ENCODE measurements around the gene DACH1.

DACH1 gene

DNA sequence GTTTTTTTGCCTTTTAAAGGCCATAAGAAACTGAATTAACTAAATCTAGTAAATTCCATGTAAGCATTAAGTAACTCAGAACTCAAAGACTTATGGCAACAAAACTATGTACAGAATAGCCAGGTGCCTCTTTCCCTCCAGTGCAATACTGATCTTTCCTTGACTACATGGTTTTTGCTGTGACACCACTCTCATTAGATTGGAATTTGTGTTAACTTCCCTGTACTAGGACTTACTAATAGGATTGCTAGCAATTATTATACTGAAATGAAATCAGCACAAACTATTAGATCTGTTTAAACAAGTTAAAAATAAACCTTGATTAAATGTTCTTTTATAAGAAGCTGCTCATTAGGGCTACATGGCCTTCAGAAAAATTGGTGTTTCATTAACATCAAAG lies 96.3 kb downstream of the DACH1 start:
- no peak for TF ChIP-seq CTCF (conservative IDR thresholded peaks at IDR 0.05; ENCODE audit: low read depth, low read length)
- H3K4me3 ChIP-seq (ENCODE audit: low read depth, low read length): no peak overlapping the region
- no peak for DNase-seq (ENCODE audit: low read depth)

DNA sequence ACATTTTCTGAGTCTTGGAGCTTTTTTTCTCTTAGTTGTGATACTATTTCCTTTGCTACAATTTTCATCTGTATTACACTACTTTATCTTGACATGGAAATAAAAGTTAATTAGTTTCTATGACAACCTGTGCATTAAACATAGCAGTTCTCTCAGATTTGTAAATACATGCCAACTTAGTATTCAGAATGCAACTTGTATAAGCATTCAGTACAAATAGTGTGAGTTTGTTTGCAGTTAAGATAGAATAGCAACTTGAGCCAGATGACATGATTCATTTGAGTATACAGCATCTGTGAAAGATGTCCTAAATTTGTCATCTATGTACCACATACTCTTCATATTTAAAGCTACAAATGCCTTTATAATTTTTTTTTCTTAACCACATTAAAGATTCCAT lies 98.1 kb downstream of the DACH1 start:
- TF ChIP-seq CTCF (conservative IDR thresholded peaks at IDR 0.05; ENCODE audit: low read depth, low read length): no peak
- no peak for DNase-seq (ENCODE audit: low read depth)
- H3K4me3 ChIP-seq (ENCODE audit: low read depth, low read length): no peak overlapping the region

GRCh38 chr13:71759651-71760511 lies 107.1 kb downstream of the DACH1 start:
- TF ChIP-seq CTCF (conservative IDR thresholded peaks at IDR 0.05; ENCODE audit: low read depth, low read length): no peak
- H3K4me3 ChIP-seq (ENCODE audit: low read depth, low read length): no peak overlapping the region
- no peak for DNase-seq (ENCODE audit: low read depth)

- H3K4me3 ChIP-seq (ENCODE audit: low read depth, low read length): no peak overlapping the region
- TF ChIP-seq CTCF (conservative IDR thresholded peaks at IDR 0.05; ENCODE audit: low read depth, low read length): no peak
- no peak for DNase-seq (ENCODE audit: low read depth)
Observed at GRCh38 chr13:71758828-71759227, 108.2 kb downstream of the DACH1 start.

DNA sequence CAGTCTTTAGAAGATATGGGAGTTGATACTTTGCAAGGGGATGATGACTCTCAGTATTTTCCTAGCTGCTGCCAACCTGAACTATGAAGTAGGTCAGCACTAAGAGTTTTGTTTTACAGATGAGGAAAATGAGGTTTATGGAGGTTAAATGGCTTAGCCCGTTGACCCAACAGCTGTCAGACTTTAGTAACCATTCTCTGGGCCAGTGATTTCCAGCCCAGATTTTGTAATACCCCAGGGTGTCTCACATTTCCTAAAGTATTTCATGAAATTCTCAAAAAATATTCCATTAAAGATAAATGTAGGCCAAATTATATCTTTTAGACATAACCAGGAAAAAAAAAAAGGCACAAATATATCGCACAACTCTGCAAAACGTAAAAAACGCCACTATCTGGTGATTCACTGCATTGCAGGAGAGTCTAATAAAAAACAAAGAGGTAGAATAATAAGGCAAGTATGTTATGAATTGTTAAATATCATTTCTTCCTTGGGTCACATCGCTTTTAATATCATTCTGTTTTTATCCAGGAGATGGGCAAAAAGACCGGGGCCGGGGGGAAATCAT lies 112.5 kb downstream of the DACH1 start:
- DNase-seq (ENCODE audit: low read depth): peak; percentile 30
- no peak overlapping the region for H3K4me3 ChIP-seq (ENCODE audit: low read depth, low read length)
- TF ChIP-seq CTCF (conservative IDR thresholded peaks at IDR 0.05; ENCODE audit: low read depth, low read length): peak; percentile 11

GRCh38 chr13:71752775-71753513 lies 114.1 kb downstream of the DACH1 start:
- TF ChIP-seq CTCF (conservative IDR thresholded peaks at IDR 0.05; ENCODE audit: low read depth, low read length): no peak
- no peak for DNase-seq (ENCODE audit: low read depth)

More at GRCh38 chr13:71752775-71753513, 114.1 kb downstream of the DACH1 start:
- no peak overlapping the region for H3K4me3 ChIP-seq (ENCODE audit: low read depth, low read length)
